Measurements from ENCODE around the gene ARFGAP1.
"Not testable (repeated sequence)": the region's sequence is repeated elsewhere in the genome, so short reads cannot be mapped to it uniquely, and the experiment has no call there.

GRCh38 chr20:63335060-63335459, 62.4 kb downstream of the ARFGAP1 start:
- TF ChIP-seq CTCF (IDR thresholded peaks at IDR 0.05); SP1 (CRISPR knock-in tag; conservative IDR thresholded peaks at IDR 0.05); GRHL2 (CRISPR knock-in tag; IDR thresholded peaks at IDR 0.05; ENCODE audit: insufficient replicate concordance, severe bottlenecking): not testable (repeated sequence)
